Aorta (tissue), 5 donors: ENCODE data around the gene HOXA5. TPM values are rescaled to one million over a fixed set of nuclear protein-coding genes. Genes with fewer than 3 reads are reported as not detected.

Experiments
- ATAC-seq: fragments of 200-7000 bp; cut with Tn5 transposase; one replicate; pipeline ENCODE4 v1.9.1; 2022; ENCODE audit warnings: moderate library complexity; ENCODE audit not compliant: low FRiP score
- DNase-seq, 2 donors: peaks; one replicate each; pipeline ENCODE4 v3.0.0-alpha.2; 2020
- H3K27ac ChIP-seq, 2 donors: one replicate each; pipeline ENCODE4 v1.5.1; 2013; ENCODE audit warnings: low read length in 2 of 2, mild to moderate bottlenecking in 2 of 2, moderate library complexity in 2 of 2, control low read depth in 1 of 2, inconsistent platforms in 1 of 2, low read depth in 1 of 2
- H3K27me3 ChIP-seq, 2 donors: one replicate each; pipeline ENCODE4 v1.6.1; 2013; ENCODE audit warnings: control low read depth in 1 of 2, low read length in 1 of 2, mild to moderate bottlenecking in 1 of 2, moderate library complexity in 1 of 2; ENCODE audit not compliant: insufficient read depth in 2 of 2, control insufficient read depth in 1 of 2
- H3K36me3 ChIP-seq, 2 donors: one replicate each; pipeline ENCODE4 v1.6.1; 2013; ENCODE audit warnings: control low read depth in 1 of 2, low read length in 1 of 2, mild to moderate bottlenecking in 1 of 2; ENCODE audit not compliant: insufficient read depth in 2 of 2, control insufficient read depth in 1 of 2
- H3K4me1 ChIP-seq, 2 donors: one replicate each; pipeline ENCODE4 v1.6.1; 2013; ENCODE audit warnings: low read length in 2 of 2, control low read depth in 1 of 2, mild to moderate bottlenecking in 1 of 2, moderate library complexity in 1 of 2; ENCODE audit not compliant: insufficient read depth in 2 of 2, control insufficient read depth in 1 of 2
- H3K4me3 ChIP-seq, 2 donors: one replicate each; pipeline ENCODE4 v1.5.1; 2013; ENCODE audit warnings: low read length in 2 of 2, control low read depth in 1 of 2, mild to moderate bottlenecking in 1 of 2
- H3K9me3 ChIP-seq: one replicate; pipeline ENCODE4 v1.6.1; 2013; ENCODE audit warnings: mild to moderate bottlenecking, low read length; ENCODE audit not compliant: control insufficient read depth
- WGBS, 2 donors: extraction: QIAGEN DNeasy Blood & Tissue Kit; methylation state at CpG; one replicate each; pipeline ENCODE4 v1.1.7; 2013; 5-methylcytosine and 5-hydroxymethylcytosine counted together
- intact Hi-C, 2 donors: fragments of 100-400 bp; cut with DNase I; formaldehyde crosslinking; loops; one replicate each; pipeline versions ENCODE4 v1.14.2 to v1.15.0; 2022
- polyA plus RNA-seq, 2 donors: library from polyadenylated mRNA; stranded (reverse); fragments of 200-250 nt; gene quantifications; one replicate each; pipeline ENCODE4 v1.2.3, GENCODE V29; 2013
- total RNA-seq, 2 donors: library from RNA; stranded (reverse); fragmentation: NEBNext Ultra II Directional; extraction: Animal tissue kit (Norgen Biotek cat#: 25700); gene quantifications; one replicate each; pipeline ENCODE4 v1.2.1, GENCODE V29; 2021
- donor health status: healthy with polysubstance abuse.
- donor health status: Bipolar disorder and iron deficiency.
- donor health status: DM: no; HTN: no; CAD: no.
- donor health status: DM: no; HTN: no; CAD: no.
- donor health status: DM: yes; HTN: yes; CAD: no.

The HOXA5 gene
- total and polyA plus RNA-seq, 4 donors = 1.6 to 11.8 (median 5.4) TPM

DNA sequence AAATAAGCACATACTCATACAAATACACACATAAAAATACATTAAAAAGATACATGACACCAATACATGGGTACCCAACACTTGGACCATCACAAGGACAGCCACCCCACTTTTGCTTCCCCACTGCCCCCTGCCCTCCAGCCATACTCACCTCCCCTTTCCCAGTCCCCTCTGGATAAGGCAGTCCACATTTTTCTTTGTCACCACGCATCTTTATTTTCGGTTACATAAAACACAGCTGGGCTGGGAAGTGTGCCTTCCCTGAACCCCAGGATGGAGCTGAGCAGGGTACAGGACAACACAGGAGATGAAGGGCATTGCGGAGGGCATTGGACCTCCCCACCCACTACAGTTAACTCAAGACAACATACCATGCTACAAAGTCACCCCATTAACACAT, 10.0 kb upstream of the HOXA5 start:
- ATAC-seq = no peak

DNA sequence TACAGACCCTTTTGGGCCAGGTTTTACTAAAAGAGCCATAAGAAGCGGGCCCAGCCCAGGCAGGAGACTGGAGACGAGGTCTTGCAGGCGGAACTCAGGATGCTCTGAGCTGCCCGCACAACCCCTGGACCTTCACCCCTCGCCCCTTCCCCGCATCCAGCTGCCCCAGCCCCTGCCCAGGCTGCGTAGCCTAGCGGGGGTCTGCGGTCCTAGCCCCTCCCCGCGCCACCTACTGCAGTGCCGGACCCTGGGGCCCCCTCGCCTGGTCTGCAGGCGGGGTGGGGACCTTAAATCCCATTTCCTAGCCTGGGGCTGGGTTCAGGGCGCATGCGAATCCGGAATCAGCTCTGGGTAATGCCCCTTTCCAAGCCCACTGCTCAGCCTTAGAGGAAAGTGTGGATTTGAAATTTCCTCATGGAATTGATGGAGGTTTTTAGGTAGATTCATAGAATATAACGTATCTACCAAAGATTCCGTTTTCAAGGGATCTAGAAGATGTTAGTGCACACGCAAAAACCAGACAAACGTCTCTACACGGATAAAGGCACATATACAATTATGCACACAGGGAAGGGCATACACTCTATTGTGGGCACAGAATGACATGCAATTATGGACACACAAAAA, 9.4 kb upstream of the HOXA5 start:
- Histone ChIP-seq H3K9me3 (no peaks in the 10 kb centered on the region), H3K27ac (no peak overlapping the region), H3K4me1 (peaks cover 0 to 2% of the 10 kb centered on the region in 2 donors), H3K36me3 (no peaks in the 10 kb centered on the region), H3K27me3 (no peaks in the 10 kb centered on the region), H3K4me3 (no peak overlapping the region)
- peak in 1 of 2 donors; percentile 77 for DNase-seq
- ATAC-seq = no peak
- WGBS, 2 donors = 59 to 83% methylated on average over 22 of the region's 22 CpGs
- intact Hi-C loops = loop anchor here in 1 of 2 donors (5.0 to 10.0 kb wide), 2 partner anchors 948 to 1296 kb away; partner anchors contain the start of genes CBX3 and HNRNPA2B1

More for the DNA sequence above, 10.0 kb upstream of the HOXA5 start:
- Histone ChIP-seq H3K27ac (no peak overlapping the region), H3K9me3 (no peaks in the 10 kb centered on the region), H3K36me3 (no peaks in the 10 kb centered on the region), H3K27me3 (no peaks in the 10 kb centered on the region), H3K4me1 (peaks cover 0 to 2% of the 10 kb centered on the region in 2 donors), H3K4me3 (no peak overlapping the region)
- intact Hi-C loops = loop anchor here in 1 of 2 donors (5.0 to 10.0 kb wide), 2 partner anchors 949 to 1296 kb away; partner anchors contain the start of genes CBX3 and HNRNPA2B1
- 76 to 98% methylated on average over 3 of the region's 3 CpGs for WGBS, 2 donors
- DNase-seq = no peak

DNA sequence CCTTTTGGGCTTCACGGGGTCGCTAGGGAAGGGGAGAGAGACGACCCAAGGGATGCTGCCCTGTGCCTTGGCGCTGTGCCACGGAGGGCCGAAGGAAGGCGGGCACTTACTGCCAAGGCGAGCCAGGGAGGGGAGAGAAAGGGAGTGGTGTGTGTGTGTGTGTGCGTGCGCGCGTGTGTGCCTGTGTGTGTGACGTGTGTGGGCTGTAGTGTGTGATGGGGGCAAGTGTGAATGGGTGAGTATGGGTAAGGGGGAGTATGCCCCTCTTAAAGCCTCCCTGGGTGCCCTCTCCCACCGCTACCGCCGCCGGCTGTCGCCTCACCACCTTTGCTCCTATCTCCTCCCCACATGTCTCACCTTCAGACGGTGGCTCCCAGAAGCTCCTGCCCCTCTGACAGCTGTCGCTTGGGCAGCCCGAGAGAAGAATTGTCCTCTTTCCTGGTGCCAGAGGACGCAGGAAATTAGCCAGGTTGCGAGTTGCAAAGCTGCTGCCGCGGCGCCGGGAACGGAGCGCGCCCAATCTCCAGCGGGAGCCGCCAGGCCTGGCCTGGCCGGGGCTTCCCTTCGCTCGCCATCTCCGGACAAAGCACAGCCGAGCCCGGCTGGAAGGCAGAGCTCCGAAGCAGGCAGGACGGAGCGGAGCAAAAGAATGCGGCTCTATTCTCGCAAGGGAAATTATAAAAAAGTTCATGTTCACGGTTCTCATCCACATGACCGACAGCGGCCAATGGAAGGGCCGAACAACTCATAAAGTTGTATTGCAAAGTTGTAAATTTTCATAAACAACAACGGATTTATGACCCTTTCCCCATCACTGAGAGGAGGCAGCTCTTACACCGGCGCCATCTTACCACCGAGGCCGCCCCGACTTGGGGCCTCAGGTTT, 8.7 kb upstream of the HOXA5 start, which contains the start of gene HOXA3:
TSS of gene HOXA3 (minus strand) at position 653 of the 885 bp plus-strand sequence. CDS start 41,943 bp downstream, outside the sequence.
- DNase-seq (peak in 1 of 2 donors; percentile 88), ATAC-seq (peak; percentile 58)
- intact Hi-C loops = loop anchor here in 1 of 2 donors (5.0 to 10.0 kb wide), 2 partner anchors 947 to 1295 kb away; partner anchors contain the start of genes CBX3 and HNRNPA2B1
- H3K4me1 ChIP-seq = peaks cover 0 to 2% of the 10 kb centered on the region in 2 donors
- H3K36me3 ChIP-seq = no peaks in the 10 kb centered on the region
- H3K9me3 ChIP-seq = no peaks in the 10 kb centered on the region
- H3K27me3 ChIP-seq = no peaks in the 10 kb centered on the region
- peak within 1 kb of the TSS; percentile 4 to 23 for H3K4me3 ChIP-seq
- H3K27ac ChIP-seq = peak within 1 kb of the TSS; percentile 23 to 65
- WGBS, 2 donors = 8 to 9% methylated on average over 48 to 53 of the region's 53 CpGs

DNA sequence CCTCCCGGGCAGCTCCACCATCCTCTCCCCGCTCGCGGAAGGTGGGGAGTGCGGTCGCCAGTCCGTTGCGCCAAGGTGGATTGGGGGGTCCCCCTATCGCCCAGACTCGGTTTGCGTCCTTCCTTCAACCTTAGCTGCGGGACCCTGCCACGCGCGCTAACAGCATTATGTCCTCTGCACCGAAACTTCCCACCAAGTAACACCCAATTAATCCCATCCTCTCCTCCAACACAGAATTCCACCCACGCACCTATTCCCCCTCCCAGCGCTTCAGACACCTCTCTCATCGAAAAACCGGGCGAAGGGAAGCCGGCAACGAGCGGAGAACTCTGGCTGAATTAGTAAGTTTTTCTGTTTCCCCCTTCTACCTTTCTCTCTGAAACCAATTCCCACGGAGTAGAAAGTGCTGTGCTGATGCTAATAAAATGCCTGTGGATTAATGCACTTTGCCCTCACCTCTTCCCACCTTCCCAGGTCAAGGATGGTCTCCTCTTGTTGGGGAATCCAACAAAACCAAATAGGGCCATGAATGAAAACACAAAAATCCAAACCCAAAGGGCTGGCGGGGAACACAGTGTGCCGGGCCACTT, 8.0 kb upstream of the HOXA5 start:
- peak overlapping the region in 1 of 2 donors; percentile 65 for H3K27ac ChIP-seq
- DNase-seq (no peak), ATAC-seq (no peak)
- no peaks in the 10 kb centered on the region for H3K9me3 ChIP-seq
- 6 to 8% methylated on average over 27 of the region's 27 CpGs for WGBS, 2 donors
- H3K27me3 ChIP-seq = no peaks in the 10 kb centered on the region
- no peaks in the 10 kb centered on the region for H3K36me3 ChIP-seq
- intact Hi-C loops = loop anchor here in 1 of 2 donors (5.0 to 10.0 kb wide), 2 partner anchors 947 to 1294 kb away; partner anchors contain the start of genes CBX3 and HNRNPA2B1
- peak overlapping the region; percentile 4 to 23 for H3K4me3 ChIP-seq
- peaks cover 0 to 2% of the 10 kb centered on the region in 2 donors for H3K4me1 ChIP-seq

DNA sequence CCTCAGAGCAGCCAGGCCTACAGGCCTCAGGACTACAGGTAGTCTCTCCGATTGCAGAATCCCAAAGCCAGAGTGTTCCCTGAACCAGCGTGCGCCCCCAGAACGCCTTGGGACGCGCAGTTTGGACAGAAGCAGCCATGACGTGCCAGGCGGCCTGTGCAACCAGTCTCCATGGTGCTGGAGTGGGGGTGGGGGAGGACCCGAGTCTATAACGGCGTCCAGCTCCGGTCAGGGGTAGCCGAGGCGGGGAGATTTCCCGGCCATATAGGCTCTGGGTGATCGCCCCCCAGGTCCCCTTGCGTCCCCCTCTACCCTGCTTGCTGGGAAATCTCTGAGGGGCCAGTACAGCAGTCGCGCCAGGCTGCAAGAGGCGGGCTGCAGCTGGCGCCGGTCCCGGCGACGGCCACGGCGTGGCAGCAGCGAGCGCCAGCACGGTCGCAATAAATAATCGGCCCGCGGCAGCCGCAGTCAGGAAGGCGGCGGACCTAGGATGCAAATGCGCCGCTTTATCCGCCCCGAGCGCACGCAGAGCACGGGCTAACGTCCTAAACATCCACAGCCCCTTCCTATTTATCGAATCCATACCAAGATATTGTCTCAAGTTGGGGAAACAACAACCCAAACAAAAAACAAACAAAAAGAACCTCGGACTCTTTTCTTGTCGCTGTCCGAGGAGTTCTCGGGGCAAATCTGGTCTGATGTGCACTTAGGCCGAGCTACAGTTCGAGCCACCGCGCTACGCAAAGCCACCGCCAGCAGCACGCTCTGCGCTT, 7.3 kb upstream of the HOXA5 start:
- intact Hi-C loops = loop anchor here in 1 of 2 donors (5.0 to 10.0 kb wide), 2 partner anchors 946 to 1293 kb away; partner anchors contain the start of genes CBX3 and HNRNPA2B1
- ATAC-seq (peak; percentile 81), DNase-seq (peak; percentile 84 to 93)
- Histone ChIP-seq H3K27me3 (no peaks in the 10 kb centered on the region), H3K27ac (peak overlapping the region in 1 of 2 donors; percentile 65), H3K9me3 (no peaks in the 10 kb centered on the region), H3K36me3 (no peaks in the 10 kb centered on the region), H3K4me1 (peaks cover 0 to 2% of the 10 kb centered on the region in 2 donors), H3K4me3 (peak overlapping the region; percentile 7 to 33)
- 1 to 2% methylated on average over 58 of the region's 58 CpGs for WGBS, 2 donors

DNA sequence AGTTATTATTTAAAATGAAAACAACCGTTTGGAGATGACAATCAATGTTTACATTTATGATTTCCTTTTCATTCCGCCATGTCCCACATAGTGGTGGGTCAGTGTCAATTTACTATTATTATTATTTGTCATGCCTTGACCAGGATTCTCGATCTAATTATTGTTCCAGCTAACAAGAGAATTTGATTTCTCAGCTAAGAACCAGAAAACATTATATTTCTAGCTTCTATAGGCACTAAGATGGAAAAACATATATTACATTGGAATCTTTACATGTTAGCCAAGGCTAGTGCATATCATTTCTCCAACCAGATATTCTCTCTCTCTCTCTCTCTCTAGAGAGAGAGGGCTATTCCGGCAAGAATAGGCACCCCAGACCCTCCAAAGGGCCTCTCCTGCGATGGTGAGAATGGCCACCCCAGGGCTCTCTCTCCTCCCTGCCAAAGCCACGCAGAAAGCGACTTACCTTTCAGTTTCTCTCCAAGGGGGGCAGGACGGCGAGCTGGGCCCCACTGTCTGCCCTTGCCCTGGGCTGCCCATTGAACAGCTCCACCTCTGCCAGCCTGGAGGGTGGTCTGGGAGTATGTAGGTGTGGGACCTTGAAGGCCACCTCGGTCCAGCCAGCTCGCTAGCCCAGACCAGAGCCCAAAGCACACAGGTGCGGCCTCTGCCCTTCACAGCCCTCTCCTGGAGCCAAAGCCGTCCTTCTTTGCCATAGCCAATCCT, 6.5 kb upstream of the HOXA5 start:
- H3K4me1 ChIP-seq = no peaks in the 10 kb centered on the region
- peak in 1 of 2 donors; percentile 77 for DNase-seq
- H3K27ac ChIP-seq = peak overlapping the region in 1 of 2 donors; percentile 38
- ATAC-seq = no peak
- no peaks in the 10 kb centered on the region for H3K36me3 ChIP-seq
- H3K4me3 ChIP-seq = peak overlapping the region; percentile 7 to 33
- no peaks in the 10 kb centered on the region for H3K27me3 ChIP-seq
- no peaks in the 10 kb centered on the region for H3K9me3 ChIP-seq
- 51 to 60% methylated on average over 13 of the region's 13 CpGs for WGBS, 2 donors
- intact Hi-C loops = loop anchor here in 1 of 2 donors (5.0 to 10.0 kb wide), 2 partner anchors 945 to 1293 kb away; partner anchors contain the start of genes CBX3 and HNRNPA2B1

DNA sequence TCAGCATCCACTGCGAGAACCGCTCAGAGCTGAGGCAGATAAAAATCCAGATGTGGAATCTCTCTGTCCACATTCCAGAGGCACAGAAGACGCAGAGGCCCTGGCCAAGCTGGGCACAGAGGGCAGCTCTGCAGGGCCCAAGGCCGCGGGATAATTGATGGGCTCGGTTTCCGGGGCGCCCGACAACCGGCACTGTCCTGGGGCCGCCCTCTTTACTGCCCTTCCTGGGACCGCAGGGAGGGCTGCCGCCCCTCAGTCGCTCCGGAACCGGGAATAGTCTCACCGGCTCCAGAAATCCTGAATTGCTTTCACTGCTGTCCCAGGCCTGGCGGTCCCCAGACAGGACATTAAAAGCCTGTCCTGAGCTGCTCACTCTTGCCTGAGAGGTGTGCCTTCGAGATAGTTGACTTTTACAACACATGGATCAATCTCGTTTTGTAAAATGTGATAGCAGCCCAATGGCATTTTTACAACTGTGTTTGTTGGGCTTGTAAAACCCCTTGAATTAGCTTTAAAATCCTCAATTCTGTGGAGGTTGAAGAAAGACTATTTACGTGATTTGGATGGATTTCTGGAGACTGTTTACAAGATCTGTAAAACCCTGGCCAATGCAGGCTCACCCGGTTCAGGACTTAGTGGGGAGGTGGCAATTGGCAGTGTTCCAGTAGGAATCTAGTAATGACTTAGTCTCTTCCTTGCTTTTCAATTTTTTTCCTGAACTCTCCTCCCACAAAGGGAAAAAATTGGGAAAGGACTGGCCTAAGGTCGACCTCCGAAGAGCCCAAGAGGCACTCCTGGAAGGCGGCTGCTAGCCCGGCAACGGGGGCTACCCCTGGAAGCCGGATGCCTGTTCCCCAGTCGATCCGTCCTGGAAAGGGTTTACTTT, 5.5 kb upstream of the HOXA5 start:
- DNase-seq (no peak), ATAC-seq (no peak)
- no peaks in the 10 kb centered on the region for H3K9me3 ChIP-seq
- H3K36me3 ChIP-seq = no peaks in the 10 kb centered on the region
- H3K4me3 ChIP-seq = peak overlapping the region in 1 of 2 donors; percentile 28
- H3K27ac ChIP-seq = peak overlapping the region in 1 of 2 donors; percentile 20
- H3K27me3 ChIP-seq = no peaks in the 10 kb centered on the region
- intact Hi-C loops = no loop called here
- H3K4me1 ChIP-seq = no peaks in the 10 kb centered on the region
- WGBS, 2 donors = 53 to 59% methylated on average over 30 of the region's 30 CpGs
